Activated naive CD8-positive, alpha-beta T cell treated with anti-CD3 and anti-CD28 coated beads, Interleukin-2, amount 10 ng/mL, durations not matched to agents 7 days and 5 days (primary cell): ENCODE data around the gene IL17RE. TPM values are rescaled to one million over a fixed set of nuclear protein-coding genes. Genes with fewer than 3 reads are reported as not detected.
A peak's percentile ranks its signal among the peaks of the same experiment; 100 is the strongest.

Experiments
- ATAC-seq: fragments of 150-1000 bp; cut with Tn5 transposase; one replicate; pipeline ENCODE4 v1.10.0; 2021; ENCODE audit warnings: low read depth, moderate library complexity
- POLR2A ChIA-PET: fragments of 350-600 bp; sonication (Branson Sonifier 250); formaldehyde crosslinking; loops from one replicate; lab custom pipeline; 2021; ENCODE audit warnings: antibody characterized with exemption; lab: Charles Lee
- DNase-seq: peaks from one replicate; pipeline ENCODE4 v3.0.0; 2021
- H3K27ac Mint-ChIP-seq: one replicate; pipeline ENCODE4 v1.8.0; 2022; ENCODE audit warnings: mild to moderate bottlenecking, mixed read lengths
- H3K27me3 Mint-ChIP-seq: one replicate; pipeline ENCODE4 v1.8.0; 2022; ENCODE audit warnings: mild to moderate bottlenecking, moderate library complexity, mixed read lengths
- H3K36me3 Mint-ChIP-seq: one replicate; pipeline ENCODE4 v1.8.0; 2021; ENCODE audit warnings: mild to moderate bottlenecking, mixed read lengths
- H3K4me1 Mint-ChIP-seq: one replicate; pipeline ENCODE4 v1.8.0; 2021; ENCODE audit warnings: mixed read lengths
- H3K4me3 Mint-ChIP-seq: one replicate; pipeline ENCODE4 v1.8.0; 2022; ENCODE audit warnings: mild to moderate bottlenecking, moderate library complexity, mixed read lengths
- H3K9me3 Mint-ChIP-seq: one replicate; pipeline ENCODE4 v1.8.0; 2021; ENCODE audit warnings: mixed read lengths
- total RNA-seq, 2 experiments: library from RNA; stranded (reverse); gene quantifications; one replicate each; pipeline ENCODE4 v1.2.3, GENCODE V29; 2021

Gene IL17RE
- total RNA-seq, 2 experiments from 2014 or later: 0.94 to 1.1 TPM

DNA sequence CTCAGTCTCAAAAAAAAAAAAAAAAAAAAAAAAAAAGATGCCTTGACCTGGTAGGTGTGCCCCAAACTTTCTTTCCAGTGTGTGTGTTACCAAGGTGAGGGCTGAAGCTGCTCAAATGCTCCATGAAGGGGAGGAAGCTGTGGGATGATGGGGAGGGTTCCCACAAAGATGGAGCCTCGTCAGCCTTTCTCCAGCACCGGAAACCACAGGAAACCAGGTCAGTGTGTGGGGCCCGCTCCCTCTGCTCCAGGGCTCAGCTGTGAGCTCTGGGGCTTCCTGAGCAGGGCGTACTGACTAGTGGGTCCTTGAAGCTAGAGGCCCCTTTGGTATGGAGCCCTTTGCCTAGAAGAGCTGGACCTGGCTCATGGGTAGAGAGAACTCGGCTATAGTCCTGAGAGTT, 681 bp upstream of the IL17RE start:
- H3K4me3 Mint-ChIP-seq: peak overlapping the region; percentile 55
- DNase-seq (peak; percentile 51), ATAC-seq (peak; percentile 65)
- peak overlapping the region; percentile 64 for H3K27ac Mint-ChIP-seq
- POLR2A ChIA-PET: interaction anchor here (0.7 to 2.7 kb wide), 6 partner anchors 11 to 71 kb away, joined by 3 to 32 read pairs (median 4); partner anchors contain the start of genes CRELD1, IL17RC and JAGN1
- H3K27me3 Mint-ChIP-seq: no peaks in the 10 kb centered on the region
- peaks cover 33% of the 10 kb centered on the region for H3K4me1 Mint-ChIP-seq
- H3K9me3 Mint-ChIP-seq: no peaks in the 10 kb centered on the region
- no peaks in the 10 kb centered on the region for H3K36me3 Mint-ChIP-seq

DNA sequence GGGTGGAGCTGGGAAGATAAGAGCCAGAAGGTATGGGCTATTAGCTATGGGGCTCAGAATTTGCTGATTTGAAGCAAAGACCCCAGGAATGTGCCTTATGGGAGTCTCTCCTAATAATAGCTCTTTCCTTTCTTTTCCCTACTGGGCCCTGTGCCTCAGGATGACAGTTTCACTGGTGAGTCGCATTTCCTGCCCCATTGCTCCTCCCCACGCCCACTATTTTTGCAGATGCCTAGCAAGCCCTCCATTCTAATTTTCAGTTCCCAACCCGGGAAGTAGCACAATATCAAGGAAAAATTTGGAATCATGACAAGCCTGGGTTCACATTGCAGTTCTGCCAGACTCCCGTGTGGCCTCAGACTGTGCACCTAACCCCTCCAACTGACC, 583 bp downstream of the IL17RE start:
- peak overlapping the region; percentile 58 for H3K4me3 Mint-ChIP-seq

DNA sequence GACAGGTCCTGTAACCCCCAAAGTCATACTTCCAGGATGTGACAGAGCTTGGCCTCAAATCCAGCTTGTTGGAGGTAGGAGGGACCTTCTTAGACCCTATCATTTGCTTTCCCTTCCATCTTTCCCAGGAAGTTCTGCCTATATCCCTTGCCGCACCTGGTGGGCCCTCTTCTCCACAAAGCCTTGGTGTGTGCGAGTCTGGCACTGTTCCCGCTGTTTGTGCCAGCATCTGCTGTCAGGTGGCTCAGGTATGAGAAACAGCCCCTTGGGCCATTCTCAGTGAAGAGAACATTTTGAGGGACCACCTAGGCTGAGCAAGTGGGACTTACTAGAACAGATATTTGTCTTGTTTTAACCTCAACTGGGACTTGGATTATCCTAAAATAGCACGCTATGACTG, 1.3 kb downstream of the IL17RE start:
- no peak overlapping the region for H3K4me3 Mint-ChIP-seq
- H3K27me3 Mint-ChIP-seq: no peaks in the 10 kb centered on the region
- DNase-seq: no peak
- H3K4me1 Mint-ChIP-seq: peaks cover 27% of the 10 kb centered on the region
- POLR2A ChIA-PET: no interaction called here
- no peak for ATAC-seq
- H3K27ac Mint-ChIP-seq: no peak overlapping the region
- no peaks in the 10 kb centered on the region for H3K36me3 Mint-ChIP-seq
- no peaks in the 10 kb centered on the region for H3K9me3 Mint-ChIP-seq

More for the DNA sequence above, 583 bp downstream of the IL17RE start:
- Mint-ChIP-seq H3K36me3 (no peaks in the 10 kb centered on the region), H3K9me3 (no peaks in the 10 kb centered on the region), H3K27ac (peak overlapping the region; percentile 62), H3K27me3 (no peaks in the 10 kb centered on the region), H3K4me1 (peaks cover 30% of the 10 kb centered on the region)
- DNase-seq (no peak), ATAC-seq (no peak)
- POLR2A ChIA-PET: interaction anchor here (0.5 to 2.7 kb wide), 3 partner anchors 13 to 272 kb away, joined by 4 to 32 read pairs (median 4); partner anchors contain the start of gene JAGN1

DNA sequence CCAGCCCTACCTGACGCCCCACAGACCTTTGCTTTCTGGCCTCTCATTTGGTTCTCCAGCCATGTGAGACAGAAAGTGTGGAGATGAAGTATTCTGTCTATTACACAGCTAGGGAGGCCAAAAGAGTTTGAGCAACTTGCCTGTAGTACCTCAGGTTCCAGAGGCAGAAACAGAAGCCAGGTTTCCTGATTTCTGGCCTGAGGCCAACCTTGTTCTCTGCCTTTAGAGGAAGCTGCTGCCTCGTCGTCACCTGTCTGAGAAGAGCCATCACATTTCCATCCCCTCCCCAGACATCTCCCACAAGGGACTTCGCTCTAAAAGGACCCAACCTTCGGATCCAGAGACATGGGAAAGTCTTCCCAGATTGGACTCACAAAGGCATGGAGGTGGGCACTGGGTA, 3.8 kb downstream of the IL17RE start:
- Mint-ChIP-seq H3K27ac (no peak overlapping the region), H3K27me3 (peaks cover 3% of the 10 kb centered on the region), H3K36me3 (no peaks in the 10 kb centered on the region), H3K9me3 (no peaks in the 10 kb centered on the region), H3K4me1 (peaks cover 25% of the 10 kb centered on the region), H3K4me3 (no peak overlapping the region)
- DNase-seq (no peak), ATAC-seq (no peak)
- POLR2A ChIA-PET: interaction anchor here (0.9 kb wide), 1 partner anchor 61 kb away, joined by 4 read pairs; no protein-coding TSS in a partner anchor

DNA sequence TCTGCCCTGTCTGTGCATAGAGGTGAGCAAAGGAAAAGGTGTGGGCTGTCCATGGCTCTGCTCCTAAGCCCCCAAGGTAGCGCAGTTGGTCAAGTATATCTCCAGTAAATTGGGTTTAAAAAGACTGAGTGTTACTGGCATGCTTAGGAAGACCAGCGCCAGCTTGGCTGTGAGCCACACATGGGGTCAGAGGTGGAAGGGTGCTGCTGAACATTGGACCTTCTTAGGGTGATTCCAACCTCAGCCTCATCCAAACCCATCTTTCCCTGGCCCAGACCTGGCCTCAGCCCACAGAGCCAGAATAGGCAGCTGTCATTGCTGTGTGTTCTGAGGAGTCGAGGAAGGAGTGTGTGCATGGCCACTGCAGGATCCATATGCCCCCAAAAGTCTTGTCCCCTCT, 5.6 kb downstream of the IL17RE start:
- DNase-seq: no peak
- H3K4me1 Mint-ChIP-seq: peaks cover 19% of the 10 kb centered on the region
- H3K36me3 Mint-ChIP-seq: peaks cover 2% of the 10 kb centered on the region
- POLR2A ChIA-PET: interaction anchor here (0.5 kb wide), 1 partner anchor 75 kb away, joined by 5 read pairs; no protein-coding TSS in a partner anchor
- H3K27ac Mint-ChIP-seq: no peak overlapping the region
- no peak for ATAC-seq
- H3K4me3 Mint-ChIP-seq: no peak overlapping the region
- H3K27me3 Mint-ChIP-seq: peaks cover 9% of the 10 kb centered on the region
- H3K9me3 Mint-ChIP-seq: no peaks in the 10 kb centered on the region

DNA sequence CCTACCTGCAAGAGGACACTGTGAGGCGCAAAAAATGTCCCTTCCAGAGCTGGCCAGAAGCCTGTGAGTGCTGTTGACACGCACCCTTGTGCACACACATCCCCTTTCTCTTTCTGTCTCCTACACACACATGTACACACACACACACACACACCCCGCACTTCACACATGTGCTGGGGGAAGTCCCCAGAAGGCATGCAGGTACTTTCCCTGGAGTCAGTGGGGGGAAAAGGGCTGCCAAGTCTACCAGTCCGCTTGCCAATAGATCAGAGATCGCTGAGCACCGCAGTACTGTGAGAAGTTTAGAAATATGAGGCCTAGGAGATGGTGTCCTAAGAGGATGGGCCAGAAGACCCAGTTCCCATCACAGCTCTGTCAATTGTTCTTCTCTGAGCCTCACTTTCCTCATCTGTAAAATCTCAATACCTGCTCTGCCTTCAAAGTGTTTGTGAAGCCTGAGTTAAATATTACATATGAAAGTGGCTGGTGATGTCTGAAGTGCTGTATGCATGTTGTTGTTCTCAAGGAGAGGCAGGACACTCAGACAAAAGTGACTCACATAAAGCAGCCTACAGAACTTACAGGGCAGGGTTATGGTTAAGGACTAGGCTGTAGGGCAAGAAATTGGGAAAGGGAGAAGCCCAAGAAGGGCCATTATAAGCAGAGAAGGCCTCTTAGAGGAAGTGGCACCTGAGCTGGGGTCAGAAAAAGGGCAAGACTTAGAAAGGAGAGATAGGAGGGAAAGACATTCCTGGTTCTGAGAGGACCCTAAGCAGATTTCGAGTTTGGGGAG, 6.8 kb downstream of the IL17RE start:
- POLR2A ChIA-PET: interaction anchor here (2.2 kb wide), 1 partner anchor 19 kb away, joined by 5 read pairs; the partner anchor contains the start of gene JAGN1
- H3K4me1 Mint-ChIP-seq: peaks cover 12% of the 10 kb centered on the region
- H3K4me3 Mint-ChIP-seq: no peak overlapping the region
- peaks cover 2% of the 10 kb centered on the region for H3K36me3 Mint-ChIP-seq
- no peak overlapping the region for H3K27ac Mint-ChIP-seq
- H3K27me3 Mint-ChIP-seq: peaks cover 13% of the 10 kb centered on the region
- ATAC-seq (no peak), DNase-seq (no peak)
- no peaks in the 10 kb centered on the region for H3K9me3 Mint-ChIP-seq

DNA sequence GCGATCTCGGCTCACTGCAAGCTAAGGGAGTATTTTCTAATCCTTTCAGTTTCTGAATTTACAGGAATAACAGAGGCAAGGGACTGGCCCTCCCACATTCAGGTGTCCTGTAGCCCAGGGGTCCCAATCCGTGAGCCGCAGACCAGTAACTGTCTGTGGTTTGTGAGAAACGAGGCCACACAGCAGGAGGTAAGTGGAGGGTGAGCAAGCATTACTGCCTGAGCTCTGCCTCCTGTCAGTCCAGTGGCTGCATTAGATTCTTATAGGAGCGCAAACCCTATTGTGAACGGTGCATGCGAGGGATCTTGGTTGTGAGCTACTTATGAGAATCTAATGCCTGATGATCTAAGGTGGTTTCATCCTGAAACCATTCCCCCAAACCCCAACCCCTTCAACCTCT, 9.2 kb downstream of the IL17RE start:
- H3K4me1 Mint-ChIP-seq: peaks cover 15% of the 10 kb centered on the region
- ATAC-seq (no peak), DNase-seq (no peak)
- H3K27ac Mint-ChIP-seq: no peak overlapping the region
- H3K27me3 Mint-ChIP-seq: peaks cover 13% of the 10 kb centered on the region
- no peaks in the 10 kb centered on the region for H3K9me3 Mint-ChIP-seq
- H3K4me3 Mint-ChIP-seq: no peak overlapping the region
- peaks cover 2% of the 10 kb centered on the region for H3K36me3 Mint-ChIP-seq
- POLR2A ChIA-PET: interaction anchor here (0.8 to 2.2 kb wide), 5 partner anchors 13 to 31 kb away, joined by 3 to 5 read pairs (median 3); partner anchors contain the start of gene JAGN1

DNA sequence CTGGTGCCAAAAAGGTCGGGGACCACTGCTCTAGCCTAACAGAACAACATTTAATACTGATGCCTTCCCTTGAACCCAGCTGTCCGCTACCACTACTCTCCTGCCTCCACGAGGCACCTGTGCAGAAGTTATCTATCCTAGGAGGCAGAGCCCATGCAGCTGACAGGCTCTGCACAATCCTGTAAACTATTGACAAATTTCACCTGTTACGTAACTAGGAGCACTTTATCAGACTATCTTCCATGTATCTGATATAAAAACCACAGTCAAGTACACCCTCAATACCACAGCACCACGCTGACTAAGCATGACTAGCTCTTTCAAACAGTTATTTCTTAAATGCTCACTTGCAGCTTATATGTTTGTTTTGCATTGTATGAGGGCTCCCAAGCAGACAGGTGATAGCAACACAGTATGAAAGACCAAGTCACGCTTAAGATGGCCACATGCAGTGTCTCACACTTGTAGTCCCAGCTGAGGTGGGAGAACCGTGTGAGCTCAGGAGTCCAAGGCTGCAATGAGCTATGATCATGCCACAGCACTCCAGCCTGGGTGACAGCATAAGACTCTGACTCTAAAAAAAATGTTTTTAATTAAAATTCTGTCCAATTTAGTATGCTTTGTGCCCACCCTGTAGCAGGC, 9.8 kb downstream of the IL17RE start:
- Mint-ChIP-seq H3K4me1 (peaks cover 15% of the 10 kb centered on the region), H3K27ac (no peak overlapping the region), H3K27me3 (peaks cover 13% of the 10 kb centered on the region), H3K4me3 (no peak overlapping the region), H3K9me3 (no peaks in the 10 kb centered on the region), H3K36me3 (peaks cover 2% of the 10 kb centered on the region)
- POLR2A ChIA-PET: interaction anchor here (0.8 to 1.1 kb wide), 4 partner anchors 12 to 30 kb away, joined by 3 read pairs; no protein-coding TSS in a partner anchor
- DNase-seq (no peak), ATAC-seq (no peak)

DNA sequence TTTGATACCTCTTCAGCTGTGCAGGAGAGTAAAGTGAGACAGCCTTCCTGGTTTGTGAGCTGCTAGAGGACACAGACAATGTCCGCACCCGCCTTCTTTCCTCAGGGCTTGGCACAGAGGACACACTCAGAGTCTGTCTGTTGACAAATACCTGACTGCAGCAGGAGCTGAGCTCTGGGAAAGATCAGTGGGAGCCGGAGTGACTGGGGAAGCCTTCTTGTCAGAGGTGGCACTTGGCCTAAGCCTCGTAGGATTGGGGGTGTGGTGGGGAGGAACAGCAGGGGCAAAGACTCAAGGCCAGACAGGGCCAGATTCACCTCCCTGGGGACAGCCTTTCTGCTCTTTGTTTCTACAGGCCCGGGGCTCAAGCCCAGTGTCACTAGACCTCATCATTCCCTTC, 11.0 kb downstream of the IL17RE start:
- Mint-ChIP-seq H3K27ac (no peak overlapping the region), H3K27me3 (peaks cover 13% of the 10 kb centered on the region), H3K9me3 (no peaks in the 10 kb centered on the region), H3K4me3 (no peak overlapping the region), H3K4me1 (peaks cover 15% of the 10 kb centered on the region), H3K36me3 (peaks cover 2% of the 10 kb centered on the region)
- DNase-seq: no peak
- ATAC-seq: no peak
- POLR2A ChIA-PET: interaction anchor here (0.8 to 3.0 kb wide), 3 partner anchors 11 to 23 kb away, joined by 3 to 16 read pairs (median 5); partner anchors contain the start of genes CRELD1 and JAGN1

DNA sequence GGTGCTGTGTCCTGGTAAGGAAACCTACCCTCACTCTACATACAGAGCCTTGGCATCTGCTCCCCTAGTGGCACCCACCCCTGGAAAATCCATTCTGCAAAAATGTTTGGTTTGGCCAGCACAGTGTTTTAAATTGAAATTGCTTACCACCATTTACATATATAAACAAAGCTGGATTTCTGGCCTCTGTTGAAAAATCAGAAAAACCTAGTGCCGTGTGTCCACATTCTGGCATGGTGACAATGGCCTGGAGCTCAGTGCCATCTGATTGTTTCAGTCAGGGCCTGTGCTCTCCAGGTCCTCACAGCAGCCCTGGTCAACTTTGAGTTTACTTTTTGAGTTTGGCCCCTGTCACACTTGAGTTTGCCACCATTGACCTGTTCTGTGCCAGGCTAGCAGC, 11.4 kb downstream of the IL17RE start:
- Mint-ChIP-seq H3K4me1 (peaks cover 16% of the 10 kb centered on the region), H3K36me3 (peaks cover 2% of the 10 kb centered on the region), H3K9me3 (no peaks in the 10 kb centered on the region), H3K27ac (no peak overlapping the region), H3K4me3 (no peak overlapping the region), H3K27me3 (peaks cover 13% of the 10 kb centered on the region)
- POLR2A ChIA-PET: interaction anchor here (1.6 to 3.0 kb wide), 2 partner anchors 19 to 23 kb away, joined by 5 to 16 read pairs; partner anchors contain the start of genes CRELD1 and JAGN1
- DNase-seq (no peak), ATAC-seq (no peak)

DNA sequence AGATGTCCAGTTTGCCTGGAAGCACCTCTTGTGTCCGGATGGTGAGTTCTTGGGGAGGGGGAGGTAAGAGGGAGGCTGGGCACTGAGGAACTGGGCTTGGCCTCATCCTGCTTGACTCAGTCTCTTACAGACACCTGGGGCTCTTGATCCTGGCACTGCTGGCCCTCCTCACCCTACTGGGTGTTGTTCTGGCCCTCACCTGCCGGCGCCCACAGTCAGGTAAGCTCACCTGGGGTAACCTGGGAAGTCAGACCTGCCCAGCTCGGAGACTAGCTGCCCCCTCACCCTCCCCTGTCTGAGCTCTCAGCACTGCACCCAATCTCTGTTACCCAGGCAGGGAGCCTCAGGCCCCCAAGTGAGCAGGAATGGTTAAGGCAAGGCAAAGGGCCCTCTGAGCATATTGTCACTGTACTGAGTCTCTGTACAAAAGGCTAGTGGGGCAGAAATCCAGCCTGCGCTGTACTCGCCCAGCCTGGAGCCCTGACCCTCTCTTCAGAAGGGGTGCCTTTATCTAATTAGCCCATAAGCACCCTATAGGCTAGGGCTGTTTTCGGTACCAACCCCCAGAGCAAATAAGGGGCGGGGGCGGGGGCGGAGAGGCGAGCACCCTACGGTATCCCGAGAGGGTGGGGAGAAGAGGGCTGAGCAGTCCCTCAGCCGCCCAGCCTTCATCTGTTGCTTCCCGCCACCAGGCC, 12.1 kb downstream of the IL17RE start:
- DNase-seq (no peak), ATAC-seq (no peak)
- Mint-ChIP-seq H3K4me1 (peaks cover 14% of the 10 kb centered on the region), H3K27ac (no peak overlapping the region), H3K27me3 (peaks cover 13% of the 10 kb centered on the region), H3K36me3 (peaks cover 2% of the 10 kb centered on the region), H3K4me3 (peak overlapping the region; percentile 48), H3K9me3 (no peaks in the 10 kb centered on the region)
- POLR2A ChIA-PET: interaction anchor here (1.6 to 3.0 kb wide), 2 partner anchors 18 to 24 kb away, joined by 5 to 16 read pairs; partner anchors contain the start of genes CRELD1 and JAGN1

DNA sequence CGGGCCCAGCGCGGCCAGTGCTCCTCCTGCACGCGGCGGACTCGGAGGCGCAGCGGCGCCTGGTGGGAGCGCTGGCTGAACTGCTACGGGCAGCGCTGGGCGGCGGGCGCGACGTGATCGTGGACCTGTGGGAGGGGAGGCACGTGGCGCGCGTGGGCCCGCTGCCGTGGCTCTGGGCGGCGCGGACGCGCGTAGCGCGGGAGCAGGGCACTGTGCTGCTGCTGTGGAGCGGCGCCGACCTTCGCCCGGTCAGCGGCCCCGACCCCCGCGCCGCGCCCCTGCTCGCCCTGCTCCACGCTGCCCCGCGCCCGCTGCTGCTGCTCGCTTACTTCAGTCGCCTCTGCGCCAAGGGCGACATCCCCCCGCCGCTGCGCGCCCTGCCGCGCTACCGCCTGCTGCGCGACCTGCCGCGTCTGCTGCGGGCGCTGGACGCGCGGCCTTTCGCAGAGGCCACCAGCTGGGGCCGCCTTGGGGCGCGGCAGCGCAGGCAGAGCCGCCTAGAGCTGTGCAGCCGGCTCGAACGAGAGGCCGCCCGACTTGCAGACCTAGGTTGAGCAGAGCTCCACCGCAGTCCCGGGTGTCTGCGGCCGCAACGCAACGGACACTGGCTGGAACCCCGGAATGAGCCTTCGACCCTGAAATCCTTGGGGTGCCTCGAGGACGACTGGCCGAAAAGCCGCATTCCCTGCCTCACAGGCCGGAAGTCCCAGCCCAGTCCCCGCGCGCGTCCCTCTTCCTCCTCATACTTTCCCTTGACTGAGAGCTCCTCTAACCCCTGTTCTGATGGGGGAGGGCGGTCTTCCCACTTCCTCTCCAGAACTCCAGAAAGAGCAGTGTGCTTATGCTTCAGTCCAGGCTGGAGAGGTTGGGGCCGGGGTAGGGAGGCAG, 12.8 kb downstream of the IL17RE start:
- no peaks in the 10 kb centered on the region for H3K9me3 Mint-ChIP-seq
- POLR2A ChIA-PET: interaction anchor here (1.0 to 3.0 kb wide), 2 partner anchors 13 to 17 kb away, joined by 4 to 16 read pairs; partner anchors contain the start of genes CRELD1 and IL17RE

More for the DNA sequence above, 12.8 kb downstream of the IL17RE start:
- H3K36me3 Mint-ChIP-seq: peaks cover 2% of the 10 kb centered on the region
- DNase-seq (peak; percentile 60), ATAC-seq (peak; percentile 60)
- H3K4me1 Mint-ChIP-seq: peaks cover 13% of the 10 kb centered on the region
- peak overlapping the region; percentile 74 for H3K4me3 Mint-ChIP-seq
- peak overlapping the region; percentile 56 for H3K27ac Mint-ChIP-seq
- peaks cover 13% of the 10 kb centered on the region for H3K27me3 Mint-ChIP-seq
